K562 (cell line): ENCODE measurements around the gene SMIM29. TPM values are rescaled to one million over a fixed set of nuclear protein-coding genes. Genes with fewer than 3 reads are reported as not detected.
A peak's percentile ranks its signal among the peaks of the same experiment; 100 is the strongest.

Experiments used
- C11orf30 ChIP-seq: fragments of 450-650 bp; IDR thresholded peaks from 2 replicates; pipeline ENCODE4 v1.6.1; 2016; ENCODE audit warnings: low read depth, mild to moderate bottlenecking
- CXXC5 ChIP-seq: fragments of 250-450 bp; sonication (Bioruptor Pico); IDR thresholded peaks from 2 replicates; pipeline ENCODE4 v1.8.0; 2022; ENCODE audit warnings: inconsistent platforms, mild to moderate bottlenecking, moderate library complexity
- KAT2B ChIP-seq: IDR thresholded peaks from one replicate; pipeline ENCODE4 v1.6.1; 2012; ENCODE audit warnings: low read depth, mild to moderate bottlenecking, control low read depth, inconsistent platforms, low read length, moderate library complexity
- KDM2B ChIP-seq: fragments of 250-450 bp; sonication (Bioruptor Pico); IDR thresholded peaks from 2 replicates; pipeline ENCODE4 v1.8.0; 2021; ENCODE audit warnings: mild to moderate bottlenecking, moderate library complexity
- KDM4B ChIP-seq, 2 experiments: fragments of 450-650 bp in 1 of 2; sonication (generic) in 1 of 2; IDR thresholded peaks; 2 replicates each; pipeline ENCODE4 v1.6.1; 2016 to 2017; ENCODE audit warnings: borderline replicate concordance in 2 of 2, antibody characterized with exemption in 1 of 2, low read depth in 1 of 2, mild to moderate bottlenecking in 1 of 2
- MYBL2 ChIP-seq, 2 experiments: fragments of 450-650 bp in 1 of 2; sonication (generic) in 1 of 2; formaldehyde crosslinking in 1 of 2; IDR thresholded peaks; 2 replicates each; pipeline versions ENCODE4 v1.6.1 to v1.8.1; 2017 to 2022; ENCODE audit warnings: borderline replicate concordance in 1 of 2, inconsistent platforms in 1 of 2, low read depth in 1 of 2, mild to moderate bottlenecking in 1 of 2, missing genetic modification reagents in 1 of 2, moderate library complexity in 1 of 2
- NEUROD1 ChIP-seq: fragments of 150-350 bp; IDR thresholded peaks from 2 replicates; pipeline ENCODE4 v1.6.1; 2014; ENCODE audit warnings: borderline replicate concordance, low read length, low read depth; ENCODE audit not compliant: partially characterized antibody
- RCOR1 ChIP-seq, 2 experiments: IDR thresholded peaks; 2 replicates each; pipeline ENCODE4 v1.6.1; 2012; ENCODE audit warnings: low read depth in 2 of 2, low read length in 2 of 2, borderline replicate concordance in 1 of 2, improper control_type of control experiment in 1 of 2
- TBP ChIP-seq: optimal IDR thresholded peaks from 2 replicates; pipeline ENCODE3; 2011; ENCODE audit warnings: low read depth, low read length, improper control_type of control experiment
- TCF7L2 ChIP-seq: fragments of 150-350 bp; IDR thresholded peaks from 2 replicates; pipeline ENCODE4 v1.6.1; 2016; ENCODE audit warnings: low read depth, mild to moderate bottlenecking, low read length, moderate library complexity
- THRAP3 ChIP-seq: fragments of 450-650 bp; IDR thresholded peaks from 2 replicates; pipeline ENCODE4 v1.6.1; 2016; ENCODE audit warnings: mild to moderate bottlenecking, inconsistent platforms, borderline replicate concordance
- ZBTB12 ChIP-seq: fragments of 250-450 bp; sonication (Bioruptor Pico); IDR thresholded peaks from 2 replicates; pipeline ENCODE4 v1.4.0; 2020
- ZNF551 ChIP-seq: fragments of 250-450 bp; sonication (Bioruptor Pico); IDR thresholded peaks from 2 replicates; pipeline ENCODE4 v1.5.0; 2021; ENCODE audit warnings: mild to moderate bottlenecking, moderate library complexity
- ZNF717 ChIP-seq: fragments of 250-450 bp; sonication (Bioruptor Pico); IDR thresholded peaks from 2 replicates; pipeline ENCODE4 v1.5.0; 2021
- polyA plus RNA-seq, 8 experiments: library from polyadenylated mRNA; depleted of rRNA in 4 of 8; stranded (reverse) in 5 of 8; unstranded in 3 of 8; fragments of >200 nt; fragmentation: Nextera tagmentation in 2 of 8; fragmentation: Illumina TruSeq in 1 of 8; extraction: Ambion mirVana in 2 of 8; extraction: Trizol in 1 of 8; gene quantifications; 2 replicates each; pipeline versions ENCODE4 v1.2.1 to v1.2.3, GENCODE V29; 2011 to 2014; ENCODE audit warnings: inconsistent platforms in 1 of 8, missing spikeins in 1 of 8
- total RNA-seq, 7 experiments: library from RNA; depleted of rRNA in 6 of 7; stranded (reverse); fragments of >200 nt in 6 of 7; fragmentation: Illumina TruSeq in 2 of 7; extraction: Trizol in 2 of 7; gene quantifications; 2 replicates each; pipeline versions ENCODE4 v1.2.1 to v1.2.3, GENCODE V29; 2011 to 2021; ENCODE audit warnings: low replicate concordance in 1 of 7
- TF ChIP-seq, protein P1 (sequence below): fragments of 450-650 bp; formaldehyde crosslinking; IDR thresholded peaks from 2 replicates; pipeline ENCODE4 v1.4.0; 2020; ENCODE audit warnings: mild to moderate bottlenecking, moderate library complexity
- TF ChIP-seq, protein P2 (sequence below): fragments of 450-650 bp; IDR thresholded peaks from 2 replicates; pipeline ENCODE4 v1.6.1; 2016; ENCODE audit warnings: borderline replicate concordance

The SMIM29 gene
- total and polyA plus RNA-seq, 9 of the 15 experiments (the other 6 are each of a cell fraction or from before 2014, with no cell fraction given), result 6.5 to 36.7 (median 20.9) TPM

DNA sequence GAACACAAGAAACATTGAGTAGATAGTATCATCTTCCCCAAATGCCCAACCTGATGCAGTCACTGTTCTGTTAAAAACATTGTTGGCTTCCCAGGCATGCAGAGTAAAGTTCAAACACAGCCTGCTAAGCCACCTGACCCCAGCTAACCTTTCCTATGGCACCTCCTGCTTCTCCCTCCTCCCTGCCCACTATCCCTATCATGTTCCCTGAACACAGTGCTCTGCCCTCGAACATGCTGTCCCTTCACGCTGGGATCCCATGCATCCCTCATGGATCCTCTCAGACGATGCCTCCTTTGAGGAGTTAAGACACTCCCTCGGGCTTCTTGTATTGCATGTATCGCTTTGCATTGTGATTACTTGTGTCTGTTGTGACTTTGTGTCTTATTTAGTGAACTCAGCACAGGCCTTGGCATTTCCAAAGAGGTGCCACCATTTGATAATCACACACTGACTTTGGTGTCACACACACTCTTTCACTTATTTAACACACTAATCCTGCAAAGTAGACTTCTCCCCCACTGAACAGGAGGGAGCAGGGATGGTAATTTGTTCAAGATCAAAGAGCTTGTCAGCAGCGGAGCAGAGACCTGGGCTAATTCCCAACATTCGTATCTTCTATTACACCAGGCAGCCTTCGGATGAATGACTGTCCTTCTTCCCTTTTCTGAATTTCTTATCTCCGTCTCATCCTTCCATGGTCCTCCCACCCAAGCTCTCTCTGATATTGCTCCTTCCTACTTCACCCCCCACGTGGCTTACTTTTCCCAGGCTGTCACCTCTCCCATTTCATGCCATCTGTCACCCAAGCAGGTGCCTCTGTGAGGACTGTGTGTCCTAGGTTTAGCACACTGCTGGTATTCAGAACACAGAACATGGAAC is 28.3 kb upstream of the SMIM29 start (continued):
- TF ChIP-seq, protein P1, sequence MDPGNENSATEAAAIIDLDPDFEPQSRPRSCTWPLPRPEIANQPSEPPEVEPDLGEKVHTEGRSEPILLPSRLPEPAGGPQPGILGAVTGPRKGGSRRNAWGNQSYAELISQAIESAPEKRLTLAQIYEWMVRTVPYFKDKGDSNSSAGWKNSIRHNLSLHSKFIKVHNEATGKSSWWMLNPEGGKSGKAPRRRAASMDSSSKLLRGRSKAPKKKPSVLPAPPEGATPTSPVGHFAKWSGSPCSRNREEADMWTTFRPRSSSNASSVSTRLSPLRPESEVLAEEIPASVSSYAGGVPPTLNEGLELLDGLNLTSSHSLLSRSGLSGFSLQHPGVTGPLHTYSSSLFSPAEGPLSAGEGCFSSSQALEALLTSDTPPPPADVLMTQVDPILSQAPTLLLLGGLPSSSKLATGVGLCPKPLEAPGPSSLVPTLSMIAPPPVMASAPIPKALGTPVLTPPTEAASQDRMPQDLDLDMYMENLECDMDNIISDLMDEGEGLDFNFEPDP, result no peak
- TF ChIP-seq CXXC5 (CRISPR knock-in tag) (peak; percentile 66), KDM2B (CRISPR knock-in tag) (no peak), ZNF551 (no peak), ZNF717 (CRISPR knock-in tag) (no peak), C11orf30 (no peak), TCF7L2 (no peak), NEUROD1 (peak; percentile 35), ZBTB12 (CRISPR knock-in tag) (peak; percentile 27; the same call in 1 of the 2 replicates), MYBL2 (IDR thresholded peaks at IDR 0.05; ENCODE audit: low read depth) (no peak), MYBL2 (CRISPR knock-in tag; IDR thresholded peaks at IDR 0.05; ENCODE audit: borderline replicate concordance) (no peak), TBP (no peak), KDM4B (IDR thresholded peaks at IDR 0.05; ENCODE audit: borderline replicate concordance in 2 of 2, low read depth in 1 of 2) (no peak), KAT2B (no peak), RCOR1 (IDR thresholded peaks at IDR 0.05; ENCODE audit: borderline replicate concordance in 1 of 2, low read depth in 2 of 2, low read length in 2 of 2) (peak; percentile 51 to 89; a peak in 3 of 4 replicates), THRAP3 (peak; percentile 6; the same call in 1 of the 2 replicates)
- TF ChIP-seq, protein P2, sequence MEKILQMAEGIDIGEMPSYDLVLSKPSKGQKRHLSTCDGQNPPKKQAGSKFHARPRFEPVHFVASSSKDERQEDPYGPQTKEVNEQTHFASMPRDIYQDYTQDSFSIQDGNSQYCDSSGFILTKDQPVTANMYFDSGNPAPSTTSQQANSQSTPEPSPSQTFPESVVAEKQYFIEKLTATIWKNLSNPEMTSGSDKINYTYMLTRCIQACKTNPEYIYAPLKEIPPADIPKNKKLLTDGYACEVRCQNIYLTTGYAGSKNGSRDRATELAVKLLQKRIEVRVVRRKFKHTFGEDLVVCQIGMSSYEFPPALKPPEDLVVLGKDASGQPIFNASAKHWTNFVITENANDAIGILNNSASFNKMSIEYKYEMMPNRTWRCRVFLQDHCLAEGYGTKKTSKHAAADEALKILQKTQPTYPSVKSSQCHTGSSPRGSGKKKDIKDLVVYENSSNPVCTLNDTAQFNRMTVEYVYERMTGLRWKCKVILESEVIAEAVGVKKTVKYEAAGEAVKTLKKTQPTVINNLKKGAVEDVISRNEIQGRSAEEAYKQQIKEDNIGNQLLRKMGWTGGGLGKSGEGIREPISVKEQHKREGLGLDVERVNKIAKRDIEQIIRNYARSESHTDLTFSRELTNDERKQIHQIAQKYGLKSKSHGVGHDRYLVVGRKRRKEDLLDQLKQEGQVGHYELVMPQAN, result peak; percentile 26; the same call in 1 of the 2 replicates
